ENCODE results near the gene FNDC3B.

Gene FNDC3B

DNA sequence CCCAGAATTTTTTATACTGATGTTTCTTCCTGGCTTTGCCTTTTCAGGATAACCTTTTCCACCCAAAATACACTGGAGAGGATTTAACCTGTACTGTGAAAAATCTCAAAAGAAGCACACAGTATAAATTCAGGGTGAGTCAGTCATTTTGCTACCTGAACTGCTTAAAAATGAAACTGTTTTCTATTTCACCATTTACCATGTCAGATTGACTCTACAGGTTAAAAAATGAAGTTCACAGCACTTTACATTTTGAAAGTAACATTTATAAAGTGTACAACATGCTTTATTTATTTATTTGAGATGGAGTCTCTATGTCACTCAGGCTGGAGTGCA, 293.6 kb downstream of the FNDC3B start:
- Histone ChIP-seq H3K9me3 (ENCODE audit: control insufficient read depth, low read length) (no peaks in the 10 kb centered on the region), H3K36me3 (ENCODE audit: control insufficient read depth, insufficient read depth, low read length, severe bottlenecking) (peaks cover 91% of the 10 kb centered on the region), H3K9ac (ENCODE audit: low read length) (no peak overlapping the region), H3K4me1 (ENCODE audit: control insufficient read depth, insufficient read depth, low read length) (no peaks in the 10 kb centered on the region), H3K27me3 (replicated peaks; ENCODE audit: control insufficient read depth, insufficient read depth, low read length) (no peaks in the 10 kb centered on the region), H3K4me3 (ENCODE audit: low read length) (no peak overlapping the region)
- no peak for DNase-seq (ENCODE audit: low read depth)

DNA sequence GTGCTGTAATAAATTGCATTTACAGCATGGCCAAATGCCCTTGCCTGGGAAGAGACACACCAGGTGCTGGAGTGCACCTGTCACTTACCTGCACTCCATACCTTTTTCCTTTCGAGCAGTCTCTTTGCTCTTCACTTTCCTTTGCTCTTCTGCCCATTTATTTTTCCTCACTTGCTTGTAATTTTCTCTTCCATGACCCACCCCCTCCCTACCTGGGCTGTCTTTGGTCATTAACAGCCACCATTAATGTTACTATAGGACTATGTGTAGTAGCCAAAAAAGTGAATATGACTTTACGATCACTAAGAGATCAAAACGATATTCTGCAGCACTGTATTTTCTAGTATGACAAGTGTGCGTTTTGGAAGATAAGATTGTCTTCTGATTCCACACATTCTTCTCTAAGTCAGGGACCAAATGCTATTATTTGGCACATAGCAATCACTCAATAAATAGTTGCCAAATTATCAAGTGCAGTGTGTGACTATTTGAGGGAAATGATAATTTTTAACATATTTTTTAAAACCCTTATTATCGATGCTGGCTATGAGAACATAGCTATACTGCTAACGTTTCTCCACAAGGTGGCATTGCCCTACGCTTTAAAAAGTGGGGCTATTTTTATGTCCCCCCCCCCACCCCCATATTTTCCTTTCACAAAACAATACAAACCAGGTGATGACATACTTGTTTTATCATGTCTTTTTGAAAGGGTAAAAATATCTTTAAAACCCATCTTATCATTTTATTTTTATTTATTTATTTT, 294.5 kb downstream of the FNDC3B start:
- no peak for DNase-seq (ENCODE audit: low read depth)
- Histone ChIP-seq H3K4me1 (ENCODE audit: control insufficient read depth, insufficient read depth, low read length) (no peaks in the 10 kb centered on the region), H3K9ac (ENCODE audit: low read length) (no peak overlapping the region), H3K36me3 (ENCODE audit: control insufficient read depth, insufficient read depth, low read length, severe bottlenecking) (peaks cover 92% of the 10 kb centered on the region), H3K9me3 (ENCODE audit: control insufficient read depth, low read length) (no peaks in the 10 kb centered on the region), H3K4me3 (ENCODE audit: low read length) (no peak overlapping the region), H3K27me3 (replicated peaks; ENCODE audit: control insufficient read depth, insufficient read depth, low read length) (no peaks in the 10 kb centered on the region)

DNA sequence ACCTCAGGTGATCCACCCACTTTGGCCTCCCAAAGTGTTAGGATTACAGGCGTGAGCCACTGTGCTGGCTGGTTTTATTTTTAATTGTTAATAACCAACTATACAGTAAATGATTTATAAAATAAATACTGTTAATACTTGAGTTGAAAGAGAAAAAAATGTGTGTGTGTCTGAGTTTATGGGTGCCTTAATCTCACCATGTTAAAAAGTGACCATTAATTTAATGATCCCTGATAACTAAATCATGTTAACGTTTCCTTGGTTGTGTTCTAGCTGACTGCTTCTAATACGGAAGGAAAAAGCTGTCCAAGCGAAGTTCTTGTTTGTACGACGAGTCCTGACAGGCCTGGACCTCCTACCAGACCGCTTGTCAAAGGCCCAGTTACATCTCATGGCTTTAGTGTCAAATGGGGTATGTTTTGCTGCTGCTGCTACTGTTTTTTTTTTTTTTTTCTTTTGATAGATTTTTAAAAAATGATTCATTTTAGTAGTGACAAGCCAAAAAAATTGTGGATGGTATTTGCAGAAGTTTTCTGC, 295.4 kb downstream of the FNDC3B start:
- Histone ChIP-seq H3K9me3 (ENCODE audit: control insufficient read depth, low read length) (no peaks in the 10 kb centered on the region), H3K4me3 (ENCODE audit: low read length) (no peak overlapping the region), H3K36me3 (ENCODE audit: control insufficient read depth, insufficient read depth, low read length, severe bottlenecking) (peaks cover 92% of the 10 kb centered on the region), H3K4me1 (ENCODE audit: control insufficient read depth, insufficient read depth, low read length) (no peaks in the 10 kb centered on the region), H3K27me3 (replicated peaks; ENCODE audit: control insufficient read depth, insufficient read depth, low read length) (no peaks in the 10 kb centered on the region), H3K9ac (ENCODE audit: low read length) (no peak overlapping the region)
- no peak for DNase-seq (ENCODE audit: low read depth)

DNA sequence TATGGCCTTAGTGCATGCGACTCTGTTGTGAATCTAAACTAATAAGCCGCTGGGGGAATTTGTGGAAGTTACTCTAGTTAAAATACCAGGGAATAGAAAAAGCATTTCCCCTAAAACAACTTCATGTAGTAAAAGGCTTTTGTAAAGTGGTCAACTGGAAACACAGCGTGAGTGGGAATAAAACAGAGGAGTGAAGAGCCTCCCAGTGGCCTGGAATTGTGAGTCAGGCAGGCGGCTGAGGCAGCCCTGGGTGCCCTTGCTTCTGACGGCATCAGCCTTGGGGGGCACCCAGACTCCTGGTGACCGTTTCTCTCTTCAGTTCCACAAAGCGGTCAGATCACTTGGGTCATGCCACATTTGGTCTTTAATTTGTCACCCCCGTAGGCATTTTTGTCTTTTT, 300.5 kb downstream of the FNDC3B start:
- no peaks in the 10 kb centered on the region for H3K4me1 ChIP-seq (ENCODE audit: control insufficient read depth, insufficient read depth, low read length)
- no peak for DNase-seq (ENCODE audit: low read depth)
- peaks cover 98% of the 10 kb centered on the region for H3K36me3 ChIP-seq (ENCODE audit: control insufficient read depth, insufficient read depth, low read length, severe bottlenecking)
- H3K4me3 ChIP-seq (ENCODE audit: low read length) = no peak overlapping the region
- no peak overlapping the region for H3K9ac ChIP-seq (ENCODE audit: low read length)
- no peaks in the 10 kb centered on the region for H3K27me3 ChIP-seq (replicated peaks; ENCODE audit: control insufficient read depth, insufficient read depth, low read length)
- H3K9me3 ChIP-seq (ENCODE audit: control insufficient read depth, low read length) = no peaks in the 10 kb centered on the region

DNA sequence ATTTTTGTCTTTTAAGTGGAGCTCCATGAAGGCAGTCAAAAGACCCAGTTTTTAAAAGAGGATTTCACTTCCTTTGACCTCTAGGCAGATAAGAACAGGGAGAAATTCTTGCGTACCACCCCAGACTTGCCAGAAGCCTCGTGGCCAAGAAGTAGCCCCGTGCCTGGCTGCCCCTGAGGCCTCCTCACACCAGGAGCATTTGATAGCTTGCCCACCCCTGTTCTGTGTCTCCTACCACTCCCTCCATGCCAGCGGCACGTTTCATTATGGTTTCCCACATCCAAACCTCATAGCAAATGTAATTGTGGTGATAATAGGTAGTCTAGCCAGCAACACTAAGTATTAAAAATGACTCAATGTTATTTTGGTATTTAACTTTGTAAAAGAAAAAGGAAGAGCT, 301.2 kb downstream of the FNDC3B start:
- no peak for DNase-seq (ENCODE audit: low read depth)
- Histone ChIP-seq H3K9me3 (ENCODE audit: control insufficient read depth, low read length) (no peaks in the 10 kb centered on the region), H3K27me3 (replicated peaks; ENCODE audit: control insufficient read depth, insufficient read depth, low read length) (no peaks in the 10 kb centered on the region), H3K36me3 (ENCODE audit: control insufficient read depth, insufficient read depth, low read length, severe bottlenecking) (peaks cover 98% of the 10 kb centered on the region), H3K9ac (ENCODE audit: low read length) (no peak overlapping the region), H3K4me1 (ENCODE audit: control insufficient read depth, insufficient read depth, low read length) (no peaks in the 10 kb centered on the region), H3K4me3 (ENCODE audit: low read length) (no peak overlapping the region)

DNA sequence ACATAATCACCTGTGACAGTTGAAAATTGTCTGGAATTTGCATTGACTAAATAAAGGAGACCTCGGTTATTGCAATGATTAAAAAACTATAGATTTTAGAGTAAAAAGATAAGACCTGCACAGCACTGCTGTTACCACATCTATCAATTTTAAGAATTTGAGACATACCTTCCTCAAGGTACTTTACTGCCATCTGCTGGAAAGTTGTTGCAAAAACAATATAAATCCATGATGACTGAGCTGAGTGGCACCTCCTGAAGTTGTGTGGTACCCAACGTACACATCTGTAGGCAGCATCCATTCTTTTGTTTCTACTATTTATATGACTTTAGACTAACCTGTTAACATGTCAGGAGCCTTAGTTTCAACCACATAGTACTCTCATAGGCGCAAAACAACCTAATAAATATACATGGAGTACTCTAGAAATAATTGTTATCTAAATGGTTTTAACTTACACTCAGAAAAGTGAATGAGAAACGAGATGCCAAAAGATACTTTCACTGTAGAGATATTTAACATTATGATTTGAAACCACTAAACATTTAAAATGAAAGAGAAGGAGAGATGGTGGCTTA, 302.2 kb downstream of the FNDC3B start:
- Histone ChIP-seq H3K9me3 (ENCODE audit: control insufficient read depth, low read length) (no peaks in the 10 kb centered on the region), H3K9ac (ENCODE audit: low read length) (no peak overlapping the region), H3K36me3 (ENCODE audit: control insufficient read depth, insufficient read depth, low read length, severe bottlenecking) (peaks cover 98% of the 10 kb centered on the region), H3K4me1 (ENCODE audit: control insufficient read depth, insufficient read depth, low read length) (no peaks in the 10 kb centered on the region), H3K27me3 (replicated peaks; ENCODE audit: control insufficient read depth, insufficient read depth, low read length) (no peaks in the 10 kb centered on the region), H3K4me3 (ENCODE audit: low read length) (no peak overlapping the region)
- peak; percentile 84 for DNase-seq (ENCODE audit: low read depth)

DNA sequence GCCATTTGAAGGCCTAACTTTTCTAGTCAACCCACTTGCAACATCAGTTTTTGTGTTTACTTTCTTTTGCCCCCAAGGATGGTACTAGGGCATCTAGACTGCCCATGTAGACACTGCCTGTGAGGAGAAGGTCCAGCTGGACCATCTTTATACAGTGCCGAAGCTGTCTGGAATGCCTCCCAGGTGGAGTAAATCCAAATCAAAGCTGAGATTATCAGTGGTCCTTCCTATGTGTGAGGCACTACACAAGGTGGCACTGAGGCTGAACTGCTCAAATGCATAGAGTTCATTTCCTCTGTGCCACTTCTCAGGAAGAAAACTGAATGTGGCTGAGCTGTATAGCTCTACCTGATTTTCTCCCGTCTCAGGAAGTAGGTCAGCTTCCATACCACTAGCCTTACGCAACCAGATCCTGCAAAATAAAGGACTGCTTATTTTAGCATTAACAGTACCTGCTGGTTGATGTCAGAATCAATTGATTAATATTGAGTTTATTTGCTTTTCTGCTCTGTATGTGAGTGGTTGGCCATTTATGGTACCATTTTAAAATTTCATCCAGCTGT, 302.8 kb downstream of the FNDC3B start:
- Histone ChIP-seq H3K27me3 (replicated peaks; ENCODE audit: control insufficient read depth, insufficient read depth, low read length) (no peaks in the 10 kb centered on the region), H3K4me1 (ENCODE audit: control insufficient read depth, insufficient read depth, low read length) (no peaks in the 10 kb centered on the region), H3K9me3 (ENCODE audit: control insufficient read depth, low read length) (no peaks in the 10 kb centered on the region), H3K36me3 (ENCODE audit: control insufficient read depth, insufficient read depth, low read length, severe bottlenecking) (peaks cover 99% of the 10 kb centered on the region), H3K9ac (ENCODE audit: low read length) (no peak overlapping the region), H3K4me3 (ENCODE audit: low read length) (no peak overlapping the region)
- no peak for DNase-seq (ENCODE audit: low read depth)

DNA sequence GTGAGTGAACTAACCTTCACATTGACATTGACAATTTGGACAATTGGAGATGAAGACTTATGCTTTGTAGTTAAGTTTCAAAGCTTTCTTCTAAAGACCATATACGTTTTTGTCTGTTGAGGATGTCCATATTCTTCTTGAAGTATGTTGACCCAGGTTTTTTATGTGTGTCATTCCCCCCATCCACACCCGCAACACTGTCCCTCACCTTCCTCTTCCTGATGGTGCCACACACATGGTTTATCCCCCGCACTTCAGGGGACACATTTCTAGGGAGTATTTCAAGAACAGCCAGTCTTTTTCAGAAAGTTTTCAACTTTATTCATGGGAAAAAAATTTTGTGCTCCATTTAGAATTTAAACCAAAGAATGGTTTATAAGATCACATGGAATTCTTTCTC, 303.7 kb downstream of the FNDC3B start:
- Histone ChIP-seq H3K4me1 (ENCODE audit: control insufficient read depth, insufficient read depth, low read length) (no peaks in the 10 kb centered on the region), H3K27me3 (replicated peaks; ENCODE audit: control insufficient read depth, insufficient read depth, low read length) (no peaks in the 10 kb centered on the region), H3K36me3 (ENCODE audit: control insufficient read depth, insufficient read depth, low read length, severe bottlenecking) (peaks cover 100% of the 10 kb centered on the region), H3K9ac (ENCODE audit: low read length) (no peak overlapping the region), H3K9me3 (ENCODE audit: control insufficient read depth, low read length) (no peaks in the 10 kb centered on the region), H3K4me3 (ENCODE audit: low read length) (no peak overlapping the region)
- DNase-seq (ENCODE audit: low read depth) = no peak

DNA sequence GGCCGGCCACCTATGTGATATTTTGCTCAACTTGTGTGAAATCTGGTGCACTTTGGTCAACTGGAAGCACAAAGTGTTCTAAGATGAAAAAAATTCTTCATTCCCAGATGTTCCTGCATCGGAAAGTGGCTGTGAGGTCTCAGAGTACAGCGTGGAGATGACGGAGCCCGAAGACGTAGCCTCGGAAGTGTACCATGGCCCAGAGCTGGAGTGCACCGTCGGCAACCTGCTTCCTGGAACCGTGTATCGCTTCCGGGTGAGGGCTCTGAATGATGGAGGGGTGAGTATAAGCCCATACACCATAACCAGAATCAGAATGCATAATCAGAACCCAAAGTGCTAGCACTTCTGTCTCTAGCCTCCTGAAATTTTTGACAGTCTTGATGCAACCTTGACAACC, 304.6 kb downstream of the FNDC3B start:
- H3K4me1 ChIP-seq (ENCODE audit: control insufficient read depth, insufficient read depth, low read length) = peaks cover 2% of the 10 kb centered on the region
- no peaks in the 10 kb centered on the region for H3K27me3 ChIP-seq (replicated peaks; ENCODE audit: control insufficient read depth, insufficient read depth, low read length)
- no peak overlapping the region for H3K9ac ChIP-seq (ENCODE audit: low read length)
- peaks cover 100% of the 10 kb centered on the region for H3K36me3 ChIP-seq (ENCODE audit: control insufficient read depth, insufficient read depth, low read length, severe bottlenecking)
- DNase-seq (ENCODE audit: low read depth) = no peak
- no peak overlapping the region for H3K4me3 ChIP-seq (ENCODE audit: low read length)
- no peaks in the 10 kb centered on the region for H3K9me3 ChIP-seq (ENCODE audit: control insufficient read depth, low read length)

DNA sequence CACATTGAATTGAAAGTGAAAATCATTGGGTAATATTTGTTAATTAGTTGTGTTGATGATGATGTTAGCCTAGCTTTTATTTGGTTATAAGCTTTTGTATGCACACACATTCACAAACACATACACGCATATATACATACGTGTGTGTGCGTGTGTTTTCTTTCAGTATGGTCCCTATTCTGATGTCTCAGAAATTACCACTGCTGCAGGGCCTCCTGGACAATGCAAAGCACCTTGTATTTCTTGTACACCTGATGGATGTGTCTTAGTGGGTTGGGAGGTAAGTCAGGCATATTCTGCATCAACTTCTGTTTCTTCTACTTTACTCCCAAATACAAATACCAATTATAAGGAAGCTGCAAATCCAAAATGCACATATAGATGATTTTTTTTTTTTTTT, 306.8 kb downstream of the FNDC3B start:
- no peaks in the 10 kb centered on the region for H3K27me3 ChIP-seq (replicated peaks; ENCODE audit: control insufficient read depth, insufficient read depth, low read length)
- no peaks in the 10 kb centered on the region for H3K9me3 ChIP-seq (ENCODE audit: control insufficient read depth, low read length)
- peaks cover 13% of the 10 kb centered on the region for H3K4me1 ChIP-seq (ENCODE audit: control insufficient read depth, insufficient read depth, low read length)
- H3K36me3 ChIP-seq (ENCODE audit: control insufficient read depth, insufficient read depth, low read length, severe bottlenecking) = peaks cover 100% of the 10 kb centered on the region
- H3K9ac ChIP-seq (ENCODE audit: low read length) = no peak overlapping the region
- no peak for DNase-seq (ENCODE audit: low read depth)
- H3K4me3 ChIP-seq (ENCODE audit: low read length) = no peak overlapping the region

DNA sequence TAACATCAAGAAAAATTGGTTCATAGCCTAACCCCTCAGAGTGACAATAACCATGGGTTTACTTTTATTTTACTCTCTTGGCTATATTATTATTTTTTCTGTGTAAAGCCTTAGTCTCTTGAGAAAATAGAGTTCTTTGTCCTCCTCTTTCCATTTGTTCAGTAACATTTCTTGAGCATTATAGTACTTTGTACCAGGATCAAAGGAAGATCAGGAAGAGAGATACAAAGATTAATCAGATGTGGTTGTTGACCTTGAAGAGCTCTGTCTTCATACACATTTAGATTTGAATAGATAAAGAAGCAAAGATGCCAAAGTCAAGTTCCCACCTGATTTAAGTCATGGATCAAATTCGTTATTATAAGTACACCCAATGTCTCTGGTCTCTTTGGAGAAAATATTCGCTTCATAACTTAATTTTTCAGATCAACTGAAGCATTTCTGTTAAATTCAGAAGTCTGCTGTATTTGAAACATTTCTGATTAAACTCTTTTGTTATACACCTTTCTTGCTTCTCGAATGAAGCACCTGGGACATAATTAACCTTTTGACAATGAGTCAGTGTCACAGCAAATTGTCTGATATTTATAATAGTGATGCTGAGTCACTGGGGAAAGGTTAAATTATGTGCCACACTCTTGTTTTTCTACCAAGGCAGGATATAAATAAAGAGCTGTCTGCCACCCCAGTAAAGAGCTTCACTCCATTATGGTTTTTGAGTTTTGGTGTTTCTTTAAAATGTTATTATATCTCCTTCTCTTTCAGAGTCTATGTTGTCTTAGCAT, 308.7 kb downstream of the FNDC3B start:
- no peak overlapping the region for H3K9ac ChIP-seq (ENCODE audit: low read length)
- H3K9me3 ChIP-seq (ENCODE audit: control insufficient read depth, low read length) = no peaks in the 10 kb centered on the region
- H3K4me1 ChIP-seq (ENCODE audit: control insufficient read depth, insufficient read depth, low read length) = peaks cover 14% of the 10 kb centered on the region
- H3K36me3 ChIP-seq (ENCODE audit: control insufficient read depth, insufficient read depth, low read length, severe bottlenecking) = peaks cover 100% of the 10 kb centered on the region
- no peaks in the 10 kb centered on the region for H3K27me3 ChIP-seq (replicated peaks; ENCODE audit: control insufficient read depth, insufficient read depth, low read length)
- no peak overlapping the region for H3K4me3 ChIP-seq (ENCODE audit: low read length)
- no peak for DNase-seq (ENCODE audit: low read depth)

Measured in adipocyte (in vitro differentiated cells).